ENCODE measurements around the gene PROB1.

Gene PROB1

DNA sequence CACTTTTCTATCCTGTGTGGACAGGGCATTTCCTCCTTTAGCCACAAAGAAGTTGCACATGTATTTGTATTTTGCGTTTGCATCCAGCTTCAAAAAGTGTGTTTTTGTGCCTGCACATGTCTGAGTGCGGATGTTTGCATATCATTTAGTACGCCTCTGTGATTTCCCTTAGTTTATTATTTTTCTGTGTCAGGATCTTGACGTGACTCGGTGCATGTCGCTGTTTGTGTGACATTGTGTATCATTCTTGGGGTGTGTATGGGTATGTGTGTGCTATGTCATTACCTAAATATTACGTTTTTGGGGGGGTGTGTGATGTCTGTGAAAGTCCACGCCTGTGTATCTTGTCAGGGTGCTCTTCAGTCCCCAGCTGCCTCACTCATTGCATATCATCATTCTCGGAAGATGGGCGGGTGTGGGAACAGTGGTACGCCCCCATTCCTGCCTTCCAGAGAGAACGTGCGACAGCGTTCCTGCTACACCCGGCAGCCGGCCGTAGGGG is 53.7 kb downstream of the PROB1 start:
- no peak for DNase-seq (ENCODE audit: extremely low read depth, low read depth)
- TF ChIP-seq, protein P1, sequence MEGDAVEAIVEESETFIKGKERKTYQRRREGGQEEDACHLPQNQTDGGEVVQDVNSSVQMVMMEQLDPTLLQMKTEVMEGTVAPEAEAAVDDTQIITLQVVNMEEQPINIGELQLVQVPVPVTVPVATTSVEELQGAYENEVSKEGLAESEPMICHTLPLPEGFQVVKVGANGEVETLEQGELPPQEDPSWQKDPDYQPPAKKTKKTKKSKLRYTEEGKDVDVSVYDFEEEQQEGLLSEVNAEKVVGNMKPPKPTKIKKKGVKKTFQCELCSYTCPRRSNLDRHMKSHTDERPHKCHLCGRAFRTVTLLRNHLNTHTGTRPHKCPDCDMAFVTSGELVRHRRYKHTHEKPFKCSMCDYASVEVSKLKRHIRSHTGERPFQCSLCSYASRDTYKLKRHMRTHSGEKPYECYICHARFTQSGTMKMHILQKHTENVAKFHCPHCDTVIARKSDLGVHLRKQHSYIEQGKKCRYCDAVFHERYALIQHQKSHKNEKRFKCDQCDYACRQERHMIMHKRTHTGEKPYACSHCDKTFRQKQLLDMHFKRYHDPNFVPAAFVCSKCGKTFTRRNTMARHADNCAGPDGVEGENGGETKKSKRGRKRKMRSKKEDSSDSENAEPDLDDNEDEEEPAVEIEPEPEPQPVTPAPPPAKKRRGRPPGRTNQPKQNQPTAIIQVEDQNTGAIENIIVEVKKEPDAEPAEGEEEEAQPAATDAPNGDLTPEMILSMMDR (IDR thresholded peaks at IDR 0.05; ENCODE audit: low read depth, low read length, missing control alignments) = no peak
- H3K4me3 ChIP-seq (replicated peaks; ENCODE audit: low read depth, low read length) = peak overlapping the region; percentile 97

Measured in HFF-Myc (cell line).